Measurements from ENCODE around the gene BCL2.

Gene BCL2

GRCh38 chr18:63179422-63179821, 140.1 kb downstream of the BCL2 start:
- DNase-seq = no peak

- DNase-seq = no peak
These were observed 140.6 kb downstream of the BCL2 start for GRCh38 chr18:63178971-63179370.

GRCh38 chr18:63177919-63178821, 141.4 kb downstream of the BCL2 start:
- peak; percentile 35 for DNase-seq

GRCh38 chr18:63177259-63177658, 142.3 kb downstream of the BCL2 start:
- DNase-seq = no peak

GRCh38 chr18:63175264-63175663, 144.3 kb downstream of the BCL2 start:
- DNase-seq = no peak

GRCh38 chr18:63173983-63174382, 145.6 kb downstream of the BCL2 start:
- no peak for DNase-seq

- DNase-seq = peak; percentile 8
These were observed 149.7 kb downstream of the BCL2 start for GRCh38 chr18:63169853-63170252.

GRCh38 chr18:63168287-63168686, 151.3 kb downstream of the BCL2 start:
- DNase-seq = no peak

- no peak for DNase-seq
These were observed 153.4 kb downstream of the BCL2 start for GRCh38 chr18:63166142-63166541.

GRCh38 chr18:63164396-63164795, 155.2 kb downstream of the BCL2 start:
- no peak for DNase-seq

- DNase-seq = peak; percentile 81
These were observed 157.1 kb downstream of the BCL2 start for GRCh38 chr18:63162271-63163014.

- peak; percentile 91 for DNase-seq
These were observed 157.8 kb downstream of the BCL2 start for GRCh38 chr18:63161761-63162195.

GRCh38 chr18:63161032-63161760, 158.4 kb downstream of the BCL2 start:
- no peak for DNase-seq

- no peak for DNase-seq
These were observed 159.2 kb downstream of the BCL2 start for GRCh38 chr18:63160172-63160995.

- DNase-seq = no peak
These were observed 160.0 kb downstream of the BCL2 start for GRCh38 chr18:63159590-63159989.

- DNase-seq = no peak
These were observed 160.8 kb downstream of the BCL2 start for GRCh38 chr18:63158676-63159291.

- DNase-seq = no peak
These were observed 161.4 kb downstream of the BCL2 start for GRCh38 chr18:63158012-63158631.

GRCh38 chr18:63157293-63158011, 162.1 kb downstream of the BCL2 start:
- DNase-seq = no peak

GRCh38 chr18:63155910-63156773, 163.4 kb downstream of the BCL2 start:
- DNase-seq = no peak

Data from MV-4-11 (cell line).